Endothelial cell of umbilical vein (primary cell): ENCODE results near the gene BANF2.

Experiments used
- EZH2 ChIP-seq: IDR thresholded peaks from 2 replicates; pipeline ENCODE4 v1.6.1; 2012; ENCODE audit warnings: borderline replicate concordance, low read depth, mild to moderate bottlenecking, moderate library complexity, low read length, inconsistent platforms; ENCODE audit not compliant: severe bottlenecking
- GATA2 ChIP-seq: IDR thresholded peaks from 2 replicates; pipeline ENCODE4 v1.7.0; 2011; ENCODE audit warnings: low read depth, mild to moderate bottlenecking, moderate library complexity, mixed read lengths, low read length; ENCODE audit not compliant: insufficient read length, insufficient read depth
- JUN ChIP-seq: IDR thresholded peaks from 2 replicates; pipeline ENCODE4 v1.6.1; 2011; ENCODE audit warnings: borderline replicate concordance, low read depth; ENCODE audit not compliant: insufficient read length, insufficient read depth
- POLR2A ChIP-seq: IDR thresholded peaks from 2 replicates; pipeline ENCODE4 v1.6.1; 2012; ENCODE audit warnings: low read depth, mild to moderate bottlenecking, control low read depth, low read length
- POLR2AphosphoS5 ChIP-seq: IDR thresholded peaks from 2 replicates; pipeline ENCODE4 v1.6.1; 2012; ENCODE audit warnings: low read depth, mild to moderate bottlenecking, control low read depth, low read length, moderate library complexity; ENCODE audit not compliant: insufficient read depth
- TF ChIP-seq, protein P1 (sequence below), 2 donors: IDR thresholded peaks; 1 replicate in 1 of 2; 2 replicates in 1 of 2; pipeline ENCODE4 v1.5.1; 2011; ENCODE audit warnings: low read length in 2 of 2, mild to moderate bottlenecking in 2 of 2, moderate library complexity in 2 of 2, control low read depth in 1 of 2, inconsistent platforms in 1 of 2, low read depth in 1 of 2; ENCODE audit not compliant: insufficient read depth in 1 of 2; ENCODE audit errors: extremely low read depth in 1 of 2

DNA sequence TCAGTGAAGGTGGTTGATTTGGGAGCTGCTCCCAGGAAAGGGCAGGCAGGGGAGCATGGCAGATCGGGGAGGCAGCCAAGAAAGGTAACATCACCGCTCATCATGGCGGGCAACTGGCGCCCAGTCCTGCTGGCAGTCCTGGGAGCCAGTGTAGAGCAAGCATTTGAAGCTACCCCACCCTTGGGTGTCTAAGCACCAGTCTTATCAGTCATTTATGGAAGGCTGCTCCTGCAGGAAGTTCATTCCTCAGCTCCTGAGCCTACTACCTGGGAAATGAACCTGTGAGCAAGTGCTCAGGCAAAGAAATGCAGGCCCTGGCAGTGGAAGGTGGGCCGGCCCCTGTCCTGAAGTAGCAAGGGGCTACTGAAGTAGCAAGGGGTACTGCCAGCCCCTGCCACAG is 41.5 kb downstream of the BANF2 start:
- TF ChIP-seq, protein P1, sequence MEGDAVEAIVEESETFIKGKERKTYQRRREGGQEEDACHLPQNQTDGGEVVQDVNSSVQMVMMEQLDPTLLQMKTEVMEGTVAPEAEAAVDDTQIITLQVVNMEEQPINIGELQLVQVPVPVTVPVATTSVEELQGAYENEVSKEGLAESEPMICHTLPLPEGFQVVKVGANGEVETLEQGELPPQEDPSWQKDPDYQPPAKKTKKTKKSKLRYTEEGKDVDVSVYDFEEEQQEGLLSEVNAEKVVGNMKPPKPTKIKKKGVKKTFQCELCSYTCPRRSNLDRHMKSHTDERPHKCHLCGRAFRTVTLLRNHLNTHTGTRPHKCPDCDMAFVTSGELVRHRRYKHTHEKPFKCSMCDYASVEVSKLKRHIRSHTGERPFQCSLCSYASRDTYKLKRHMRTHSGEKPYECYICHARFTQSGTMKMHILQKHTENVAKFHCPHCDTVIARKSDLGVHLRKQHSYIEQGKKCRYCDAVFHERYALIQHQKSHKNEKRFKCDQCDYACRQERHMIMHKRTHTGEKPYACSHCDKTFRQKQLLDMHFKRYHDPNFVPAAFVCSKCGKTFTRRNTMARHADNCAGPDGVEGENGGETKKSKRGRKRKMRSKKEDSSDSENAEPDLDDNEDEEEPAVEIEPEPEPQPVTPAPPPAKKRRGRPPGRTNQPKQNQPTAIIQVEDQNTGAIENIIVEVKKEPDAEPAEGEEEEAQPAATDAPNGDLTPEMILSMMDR (IDR thresholded peaks at IDR 0.05; ENCODE audit: extremely low read depth in 1 of 2, insufficient read depth in 1 of 2, low read depth in 1 of 2, low read length in 2 of 2) = no peak
- TF ChIP-seq POLR2AphosphoS5 (no peak), POLR2A (no peak), EZH2 (no peak), JUN (no peak), GATA2 (no peak)
